ENCODE data around the gene RYR2.

The RYR2 gene

GRCh38 chr1:237428809-237429208, 386.8 kb downstream of the RYR2 start:
- DNase-seq (ENCODE audit: low spot score), result no peak
- no peak for TF ChIP-seq CTCF (IDR thresholded peaks at IDR 0.05; ENCODE audit: extremely low read depth, insufficient read depth, missing control alignments)
- in situ Hi-C loops (cut with MboI; ENCODE audit: low pct_unique_long_range_greater_than_20kb, low sequenced_read_pairs, unreplicated experiment), result no loop called here

GRCh38 chr1:237429252-237429651, 387.3 kb downstream of the RYR2 start:
- in situ Hi-C loops (cut with MboI; ENCODE audit: low pct_unique_long_range_greater_than_20kb, low sequenced_read_pairs, unreplicated experiment), result no loop called here

GRCh38 chr1:237431448-237431847, 389.5 kb downstream of the RYR2 start:
- no peak for TF ChIP-seq CTCF (IDR thresholded peaks at IDR 0.05; ENCODE audit: extremely low read depth, insufficient read depth, missing control alignments)
- in situ Hi-C loops (cut with MboI; ENCODE audit: low pct_unique_long_range_greater_than_20kb, low sequenced_read_pairs, unreplicated experiment), result no loop called here
- DNase-seq (ENCODE audit: low spot score), result no peak

More at GRCh38 chr1:237429252-237429651, 387.3 kb downstream of the RYR2 start:
- no peak for TF ChIP-seq CTCF (IDR thresholded peaks at IDR 0.05; ENCODE audit: extremely low read depth, insufficient read depth, missing control alignments)
- DNase-seq (ENCODE audit: low spot score), result no peak

- in situ Hi-C loops (cut with MboI; ENCODE audit: low pct_unique_long_range_greater_than_20kb, low sequenced_read_pairs, unreplicated experiment), result no loop called here
- no peak for DNase-seq (ENCODE audit: low spot score)
- no peak for TF ChIP-seq CTCF (IDR thresholded peaks at IDR 0.05; ENCODE audit: extremely low read depth, insufficient read depth, missing control alignments)
Observed at GRCh38 chr1:237440346-237440745, 398.4 kb downstream of the RYR2 start.

GRCh38 chr1:237444120-237444790, 402.3 kb downstream of the RYR2 start:
- in situ Hi-C loops (cut with MboI; ENCODE audit: low pct_unique_long_range_greater_than_20kb, low sequenced_read_pairs, unreplicated experiment), result no loop called here
- TF ChIP-seq CTCF (IDR thresholded peaks at IDR 0.05; ENCODE audit: extremely low read depth, insufficient read depth, missing control alignments), result no peak
- no peak for DNase-seq (ENCODE audit: low spot score)

- in situ Hi-C loops (cut with MboI; ENCODE audit: low pct_unique_long_range_greater_than_20kb, low sequenced_read_pairs, unreplicated experiment), result no loop called here
- DNase-seq (ENCODE audit: low spot score), result no peak
- TF ChIP-seq CTCF (IDR thresholded peaks at IDR 0.05; ENCODE audit: extremely low read depth, insufficient read depth, missing control alignments), result no peak
Observed at GRCh38 chr1:237448042-237448441, 406.1 kb downstream of the RYR2 start.
